Activated T-helper 1 cell treated with anti-CD3 and anti-CD28 coated beads, Interleukin-12 subunit alpha, Interleukin-12 subunit beta, Interleukin-2, Interleukin-4 antibody, amounts not matched to agents 30 ng/mL and 10 ng/mL and 1 ng/mL, durations not matched to agents 14 hours and 24 hours and 36 hours (primary cell): ENCODE measurements around the gene HOXC13. TPM values are rescaled to one million over a fixed set of nuclear protein-coding genes. Genes with fewer than 3 reads are reported as not detected.

ENCODE experiments used
- DNase-seq: peaks from one replicate; pipeline ENCODE4 v3.0.0; 2021; ENCODE audit warnings: low spot score
- H3K27ac Mint-ChIP-seq: one replicate; pipeline ENCODE4 v1.8.0; 2021; ENCODE audit warnings: mild to moderate bottlenecking, mixed read lengths
- H3K27me3 Mint-ChIP-seq: one replicate; pipeline ENCODE4 v1.8.0; 2022; ENCODE audit warnings: mild to moderate bottlenecking, moderate library complexity, mixed read lengths; ENCODE audit not compliant: insufficient read depth
- H3K36me3 Mint-ChIP-seq: one replicate; pipeline ENCODE4 v1.8.0; 2021; ENCODE audit warnings: low read depth, mixed read lengths
- H3K4me1 Mint-ChIP-seq: one replicate; pipeline ENCODE4 v1.8.0; 2021; ENCODE audit warnings: low read depth, mixed read lengths
- H3K4me3 Mint-ChIP-seq: one replicate; pipeline ENCODE4 v1.8.0; 2021; ENCODE audit warnings: mild to moderate bottlenecking, moderate library complexity, mixed read lengths
- H3K9me3 Mint-ChIP-seq: one replicate; pipeline ENCODE4 v1.8.0; 2021; ENCODE audit warnings: mixed read lengths
- intact Hi-C: fragments of 100-400 bp; cut with micrococcal nuclease; formaldehyde crosslinking; loops from one replicate; pipeline ENCODE4 v1.15.1; 2024
- total RNA-seq: library from RNA; stranded (reverse); gene quantifications from 2 replicates; pipeline ENCODE4 v1.2.3, GENCODE V29; 2022

HOXC13 gene
- total RNA-seq, 1 donor from 2014 or later, result not detected

DNA sequence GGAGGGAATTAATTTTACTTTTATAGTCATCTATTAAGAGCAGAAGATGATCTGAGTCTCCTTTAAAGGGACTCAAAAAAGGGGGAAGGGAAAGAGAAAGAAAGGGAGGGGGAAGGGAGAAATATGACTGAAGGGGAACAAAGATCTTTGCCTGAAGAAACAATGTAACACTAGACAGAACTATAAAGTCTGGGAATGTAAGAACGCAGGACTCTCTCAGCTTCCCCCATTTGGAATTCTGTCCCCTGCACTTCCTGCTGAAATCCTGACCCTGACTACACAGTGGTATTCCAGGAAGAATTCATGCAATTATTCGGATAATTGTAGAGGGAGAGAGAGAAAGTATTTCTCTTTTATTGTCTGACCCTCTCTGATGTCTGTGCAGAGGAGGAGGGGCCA, 25.7 kb downstream of the HOXC13 start:
- no peak overlapping the region for H3K4me3 Mint-ChIP-seq
- no peak for DNase-seq
- peaks cover 6% of the 10 kb centered on the region for H3K4me1 Mint-ChIP-seq
- no peaks in the 10 kb centered on the region for H3K36me3 Mint-ChIP-seq
- H3K27ac Mint-ChIP-seq, result no peak overlapping the region
- intact Hi-C loops, result no loop called here
- no peaks in the 10 kb centered on the region for H3K9me3 Mint-ChIP-seq
- H3K27me3 Mint-ChIP-seq, result peaks cover 90% of the 10 kb centered on the region

DNA sequence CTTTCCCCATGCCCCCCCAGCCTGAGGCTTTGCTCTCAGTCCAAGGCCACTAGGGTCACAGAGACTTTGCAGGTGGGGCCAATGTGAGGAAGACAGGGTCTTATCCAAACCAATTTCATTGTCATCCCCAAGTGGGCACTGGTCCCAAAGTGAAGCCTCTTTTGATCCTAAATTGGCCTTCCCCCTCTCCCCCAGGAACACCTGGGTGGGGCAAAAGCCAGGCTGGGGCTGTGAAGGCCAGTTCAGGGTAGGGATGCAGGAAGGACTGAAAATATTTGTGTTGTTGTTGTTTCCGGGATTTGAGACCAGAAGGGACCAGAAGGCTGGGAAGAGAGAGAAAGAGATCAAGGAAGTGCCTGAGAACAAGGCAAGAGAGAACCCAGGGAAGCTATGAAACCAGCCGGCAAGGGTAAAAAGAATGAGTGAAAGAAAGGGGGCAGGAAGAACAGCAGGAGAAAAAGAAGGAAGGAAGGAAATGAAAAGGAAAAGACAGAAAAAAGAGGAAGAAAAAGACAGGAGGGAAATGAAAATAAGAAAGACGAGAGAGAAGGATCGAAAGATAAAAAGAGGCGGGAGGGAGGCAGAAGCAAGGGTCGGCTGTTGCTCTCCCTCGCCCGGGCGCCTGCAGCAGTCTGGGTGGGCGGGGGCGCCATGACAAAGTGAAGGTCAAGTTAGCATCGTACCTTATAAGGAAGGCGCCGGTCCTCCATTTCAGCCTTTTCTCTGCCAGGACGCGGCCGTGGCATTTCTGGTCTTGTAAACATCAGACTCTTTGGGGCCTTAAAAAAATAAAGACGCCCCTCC, 26.9 kb downstream of the HOXC13 start:
- H3K4me3 Mint-ChIP-seq, result no peak overlapping the region
- H3K27ac Mint-ChIP-seq, result peak overlapping the region; percentile 30
- no peaks in the 10 kb centered on the region for H3K9me3 Mint-ChIP-seq
- peaks cover 6% of the 10 kb centered on the region for H3K4me1 Mint-ChIP-seq
- H3K36me3 Mint-ChIP-seq, result no peaks in the 10 kb centered on the region
- no peak for DNase-seq
- peaks cover 90% of the 10 kb centered on the region for H3K27me3 Mint-ChIP-seq
- intact Hi-C loops, result loop anchor here (2.0 kb wide), 1 partner anchor 15 kb away; no protein-coding TSS in a partner anchor

DNA sequence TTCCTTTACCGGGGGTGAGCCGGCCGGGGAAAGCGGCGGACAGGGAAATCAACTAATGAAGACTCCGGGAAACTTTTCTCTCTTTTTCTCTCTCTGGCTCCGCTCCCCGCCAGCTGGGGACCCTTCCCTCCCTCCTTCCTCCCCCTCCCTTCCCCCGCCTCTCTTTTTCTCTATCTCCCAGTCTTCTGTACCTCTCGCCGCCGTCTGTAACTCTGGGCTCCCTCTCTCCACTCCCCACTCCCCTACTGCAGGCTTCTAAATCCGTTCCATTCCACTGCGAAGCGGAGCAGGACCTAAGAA, 27.4 kb downstream of the HOXC13 start:
- Mint-ChIP-seq H3K4me1 (peaks cover 6% of the 10 kb centered on the region), H3K27ac (no peak overlapping the region), H3K27me3 (peaks cover 93% of the 10 kb centered on the region), H3K4me3 (no peak overlapping the region), H3K9me3 (no peaks in the 10 kb centered on the region), H3K36me3 (no peaks in the 10 kb centered on the region)
- no peak for DNase-seq
- intact Hi-C loops, result loop anchor here (2.0 kb wide), 1 partner anchor 15 kb away; no protein-coding TSS in a partner anchor

DNA sequence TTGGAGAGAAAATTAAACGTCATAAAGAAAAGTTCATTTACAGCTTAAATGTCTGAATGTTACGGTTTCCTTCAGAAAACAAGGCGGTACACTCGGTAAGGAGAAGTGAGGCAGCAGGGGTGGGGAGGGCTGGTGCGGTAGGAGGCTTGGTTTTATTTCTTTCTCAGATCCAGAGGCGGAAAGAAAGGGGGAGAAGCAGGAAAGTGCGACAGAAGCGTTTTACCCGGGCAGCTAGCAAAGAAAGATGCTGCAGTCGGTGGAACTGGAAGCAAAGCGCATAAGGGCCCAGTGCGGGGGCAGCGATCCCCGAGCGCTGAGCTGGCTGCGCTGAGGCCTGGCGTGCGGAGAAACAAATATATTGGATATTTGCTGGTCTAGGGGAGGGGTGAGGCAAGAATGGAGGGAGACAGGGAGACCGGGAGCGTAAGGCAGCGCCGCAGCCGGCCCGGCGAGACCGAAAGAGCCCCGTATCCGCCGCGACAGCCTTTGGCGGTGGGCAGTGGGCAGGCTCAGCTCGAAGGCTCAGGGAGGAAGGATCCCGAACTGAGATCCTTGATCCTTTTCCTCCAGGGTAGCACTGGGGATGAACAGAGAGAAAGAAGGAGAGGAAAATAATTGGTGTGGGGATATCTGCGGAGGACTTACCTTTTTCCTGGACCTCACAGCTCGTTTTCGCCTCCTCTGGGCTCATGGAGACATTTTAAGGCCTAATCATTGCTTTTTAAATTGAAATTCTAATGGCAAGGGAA, 27.9 kb downstream of the HOXC13 start:
- no peak overlapping the region for H3K4me3 Mint-ChIP-seq
- no peak for DNase-seq
- no peaks in the 10 kb centered on the region for H3K9me3 Mint-ChIP-seq
- H3K27ac Mint-ChIP-seq, result no peak overlapping the region
- no peaks in the 10 kb centered on the region for H3K36me3 Mint-ChIP-seq
- intact Hi-C loops, result loop anchor here (2.0 kb wide), 1 partner anchor 14 kb away; no protein-coding TSS in a partner anchor
- peaks cover 6% of the 10 kb centered on the region for H3K4me1 Mint-ChIP-seq
- H3K27me3 Mint-ChIP-seq, result peaks cover 97% of the 10 kb centered on the region

DNA sequence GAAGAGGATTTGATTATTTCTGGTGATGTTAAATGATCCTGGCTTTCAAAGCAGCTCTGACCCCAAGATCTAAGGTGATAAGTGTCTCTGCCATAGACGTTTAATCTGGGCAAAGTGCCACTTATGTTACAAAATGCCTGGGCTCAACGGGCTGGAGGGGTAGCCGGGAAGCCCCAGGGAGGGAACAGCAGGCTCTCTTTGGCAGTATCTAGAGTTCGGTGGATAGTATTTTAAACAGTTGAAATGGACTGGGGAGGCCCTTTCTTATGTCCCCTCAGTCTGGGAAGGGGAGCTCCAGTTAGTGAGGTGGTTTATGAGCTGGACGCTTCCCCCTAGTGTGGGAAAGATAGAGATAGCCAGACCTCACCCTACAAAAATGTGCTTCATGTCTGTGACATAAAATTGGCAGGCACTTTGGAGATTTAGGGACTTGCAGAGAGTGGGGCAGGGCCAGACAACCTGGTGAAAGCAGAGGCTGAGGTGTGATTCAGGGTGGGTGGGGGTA, 28.8 kb downstream of the HOXC13 start:
- peaks cover 6% of the 10 kb centered on the region for H3K4me1 Mint-ChIP-seq
- H3K4me3 Mint-ChIP-seq, result no peak overlapping the region
- H3K9me3 Mint-ChIP-seq, result no peaks in the 10 kb centered on the region
- peaks cover 99% of the 10 kb centered on the region for H3K27me3 Mint-ChIP-seq
- no peak for DNase-seq
- no peaks in the 10 kb centered on the region for H3K36me3 Mint-ChIP-seq
- H3K27ac Mint-ChIP-seq, result no peak overlapping the region
- intact Hi-C loops, result loop anchor here (2.0 kb wide), 1 partner anchor 13 kb away; no protein-coding TSS in a partner anchor

DNA sequence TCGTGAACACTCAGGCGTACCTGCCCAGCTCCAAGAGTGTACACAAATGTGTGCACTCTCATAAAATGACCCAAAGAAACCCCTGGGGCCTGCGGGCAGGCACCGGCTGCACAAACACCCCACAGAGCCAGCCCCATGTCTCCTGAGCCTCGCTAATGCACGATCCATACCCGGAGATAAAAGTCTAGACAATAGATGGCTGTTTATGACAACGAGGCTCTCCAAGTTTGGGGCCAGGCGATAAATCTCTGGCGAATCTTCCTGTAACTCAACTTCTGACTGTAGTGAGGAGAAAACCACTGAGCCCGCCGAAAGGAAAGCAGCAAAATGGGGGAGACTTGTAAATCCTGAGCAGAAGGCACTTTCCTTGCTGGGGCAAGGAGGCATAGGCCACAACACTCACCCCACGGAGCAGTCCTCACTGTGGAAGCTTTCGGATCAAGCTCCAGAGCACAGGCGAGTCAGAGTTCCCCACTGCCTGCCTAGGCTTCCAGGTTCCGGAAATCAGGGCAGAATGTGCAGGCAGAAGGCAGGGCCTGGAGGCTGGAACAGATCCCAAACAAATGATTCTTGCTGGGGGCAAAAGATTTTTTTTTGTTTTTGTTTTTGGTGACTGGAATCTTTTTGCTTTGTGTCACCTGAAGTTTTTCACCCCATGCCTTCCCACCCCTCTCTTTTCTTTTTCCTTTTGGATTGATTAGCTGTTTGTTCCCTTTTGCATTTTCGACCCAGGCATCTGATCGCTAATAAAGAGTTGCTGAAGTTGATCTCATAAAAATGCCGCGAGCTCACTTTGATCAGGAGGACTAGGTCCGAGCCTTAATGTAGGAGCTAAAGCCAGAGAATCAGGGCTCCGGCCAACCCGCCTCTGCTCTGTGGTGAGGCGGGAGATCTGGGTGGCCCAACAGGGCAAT, 29.8 kb downstream of the HOXC13 start:
- H3K4me3 Mint-ChIP-seq, result no peak overlapping the region
- peaks cover 13% of the 10 kb centered on the region for H3K4me1 Mint-ChIP-seq
- H3K36me3 Mint-ChIP-seq, result peaks cover 3% of the 10 kb centered on the region
- no peak for DNase-seq
- intact Hi-C loops, result no loop called here
- no peaks in the 10 kb centered on the region for H3K9me3 Mint-ChIP-seq
- H3K27ac Mint-ChIP-seq, result no peak overlapping the region
- H3K27me3 Mint-ChIP-seq, result peaks cover 99% of the 10 kb centered on the region

DNA sequence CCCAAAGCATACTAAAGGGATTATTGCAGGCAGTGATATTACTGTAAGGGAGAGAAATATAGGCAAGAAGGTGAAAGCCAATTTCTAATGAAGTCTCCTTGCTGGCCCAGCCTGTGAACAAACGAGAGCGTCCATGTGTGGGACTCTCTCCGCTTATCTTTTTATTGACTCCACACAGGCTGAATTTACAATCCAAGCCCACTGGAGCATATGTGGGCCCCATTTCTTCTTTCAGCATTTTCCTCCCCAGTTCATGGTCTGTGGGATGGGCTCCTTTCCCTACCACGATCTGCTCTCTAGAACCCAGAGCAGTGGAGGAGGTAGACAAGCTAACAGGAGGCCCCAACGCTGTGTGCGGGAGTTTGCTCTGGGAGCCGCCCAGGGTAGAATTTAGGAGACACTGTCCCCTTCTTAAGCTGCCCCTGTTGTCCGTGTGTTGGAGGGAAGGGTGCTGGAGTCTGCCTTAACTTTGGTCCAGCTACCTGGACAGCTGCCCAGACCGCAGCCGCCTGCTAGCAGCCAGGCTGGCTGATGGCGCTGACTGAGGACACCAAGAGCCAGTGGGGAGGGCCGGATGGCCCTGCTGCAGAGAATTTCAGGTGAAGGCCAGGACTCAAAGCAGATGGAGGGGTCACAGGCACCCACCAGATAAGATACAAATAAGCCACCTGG, 31.1 kb downstream of the HOXC13 start:
- H3K36me3 Mint-ChIP-seq, result peaks cover 3% of the 10 kb centered on the region
- H3K27ac Mint-ChIP-seq, result no peak overlapping the region
- intact Hi-C loops, result no loop called here
- H3K27me3 Mint-ChIP-seq, result peaks cover 93% of the 10 kb centered on the region
- H3K4me1 Mint-ChIP-seq, result peaks cover 13% of the 10 kb centered on the region
- H3K9me3 Mint-ChIP-seq, result no peaks in the 10 kb centered on the region
- DNase-seq, result no peak
- H3K4me3 Mint-ChIP-seq, result no peak overlapping the region

DNA sequence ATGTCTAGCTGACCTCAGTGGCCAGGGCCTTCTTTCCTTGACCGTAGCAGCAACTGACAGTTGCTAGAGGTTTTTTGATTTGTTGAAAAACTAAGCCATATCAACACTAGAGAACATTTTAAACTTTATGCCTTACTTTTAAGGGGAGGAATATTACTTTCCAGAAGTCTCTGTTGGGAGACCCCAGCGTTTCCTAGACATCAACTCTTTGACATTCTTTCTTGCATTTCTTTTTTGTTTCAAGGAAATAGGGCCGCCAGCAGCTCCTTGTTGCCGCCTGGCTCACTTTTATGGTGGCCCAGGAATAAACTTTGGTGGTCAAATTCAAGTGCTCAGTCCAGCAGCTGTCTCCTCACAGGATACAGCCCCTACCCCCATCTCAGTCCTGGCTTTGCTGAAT, 31.8 kb downstream of the HOXC13 start:
- Mint-ChIP-seq H3K36me3 (peaks cover 3% of the 10 kb centered on the region), H3K4me1 (peaks cover 12% of the 10 kb centered on the region), H3K9me3 (no peaks in the 10 kb centered on the region), H3K27ac (no peak overlapping the region), H3K4me3 (no peak overlapping the region), H3K27me3 (peaks cover 90% of the 10 kb centered on the region)
- no peak for DNase-seq
- intact Hi-C loops, result no loop called here

DNA sequence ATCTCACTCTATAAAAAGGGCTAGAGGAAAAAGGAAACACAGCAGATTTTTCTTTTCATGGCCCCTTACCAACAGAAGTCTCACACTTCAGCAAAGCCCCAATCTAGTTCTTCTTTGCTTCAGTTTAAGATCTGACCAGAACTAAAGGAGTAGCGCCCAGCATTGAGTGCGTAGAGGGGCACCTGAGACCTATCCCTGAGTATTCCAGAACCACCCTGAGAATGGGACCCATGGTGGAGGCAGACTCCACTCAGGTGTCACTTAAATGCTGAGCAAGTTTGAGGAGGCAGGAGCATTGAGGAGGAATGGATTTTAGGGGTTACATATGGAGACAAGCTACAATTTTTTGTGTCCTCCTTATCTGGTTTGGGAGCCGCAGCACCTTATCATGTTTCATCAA, 32.5 kb downstream of the HOXC13 start:
- DNase-seq, result no peak
- Mint-ChIP-seq H3K27me3 (peaks cover 90% of the 10 kb centered on the region), H3K27ac (no peak overlapping the region), H3K4me3 (no peak overlapping the region), H3K9me3 (no peaks in the 10 kb centered on the region), H3K36me3 (peaks cover 5% of the 10 kb centered on the region), H3K4me1 (peaks cover 15% of the 10 kb centered on the region)
- intact Hi-C loops, result no loop called here

DNA sequence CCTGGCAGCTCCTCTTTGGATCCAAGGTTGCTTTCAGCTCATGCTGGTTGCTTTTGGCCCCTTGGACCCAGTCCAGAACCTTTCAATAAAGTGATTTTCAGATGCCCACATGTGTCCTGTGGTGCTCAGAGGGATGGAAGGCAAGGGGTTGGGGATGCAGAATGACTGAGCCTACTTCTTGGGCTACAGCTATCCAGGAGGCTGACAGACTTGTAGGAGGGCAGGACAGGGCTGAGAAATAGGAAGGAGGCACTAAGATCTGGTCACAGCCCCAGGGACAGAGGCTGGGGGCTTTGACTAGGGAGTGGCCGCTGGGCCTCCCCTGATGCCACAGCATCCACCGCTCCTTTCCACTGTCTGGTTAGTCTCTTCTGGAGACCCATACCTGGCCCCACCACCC, 33.1 kb downstream of the HOXC13 start:
- H3K4me3 Mint-ChIP-seq, result no peak overlapping the region
- H3K36me3 Mint-ChIP-seq, result peaks cover 5% of the 10 kb centered on the region
- H3K27me3 Mint-ChIP-seq, result peaks cover 90% of the 10 kb centered on the region
- no peaks in the 10 kb centered on the region for H3K9me3 Mint-ChIP-seq
- intact Hi-C loops, result loop anchor here (2.0 kb wide), 1 partner anchor 15 kb away; no protein-coding TSS in a partner anchor
- H3K4me1 Mint-ChIP-seq, result peaks cover 15% of the 10 kb centered on the region
- H3K27ac Mint-ChIP-seq, result no peak overlapping the region
- no peak for DNase-seq

DNA sequence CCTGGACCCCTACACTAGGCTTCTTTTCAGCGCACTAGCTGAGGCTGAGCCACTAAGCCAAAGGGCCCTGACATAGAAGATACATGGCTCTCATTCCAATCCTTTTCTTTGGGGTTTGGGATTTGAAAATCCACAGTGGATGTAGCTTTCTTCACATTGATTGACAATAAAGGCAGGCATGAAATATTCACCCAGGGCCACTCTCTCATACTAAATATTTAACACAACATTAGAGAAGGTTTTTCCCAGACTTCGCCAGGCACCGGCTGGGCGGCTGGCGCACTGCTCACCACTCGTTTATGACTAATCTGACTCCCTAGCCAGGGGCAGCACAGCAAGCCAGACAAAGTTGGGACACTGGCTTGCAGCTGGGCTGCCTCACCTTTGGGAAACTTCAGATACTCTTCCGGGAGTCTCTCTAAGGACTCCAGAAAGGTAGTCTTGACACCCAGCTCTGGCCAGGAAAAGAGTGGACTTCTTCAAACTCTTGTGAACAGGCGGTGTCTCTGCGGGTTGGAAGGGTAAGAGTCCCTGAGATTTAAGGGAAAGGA, 33.6 kb downstream of the HOXC13 start:
- intact Hi-C loops, result loop anchor here (2.0 kb wide), 1 partner anchor 15 kb away; no protein-coding TSS in a partner anchor
- Mint-ChIP-seq H3K4me1 (peaks cover 15% of the 10 kb centered on the region), H3K27me3 (peaks cover 90% of the 10 kb centered on the region), H3K27ac (peak overlapping the region; percentile 29), H3K36me3 (peaks cover 5% of the 10 kb centered on the region), H3K4me3 (no peak overlapping the region), H3K9me3 (no peaks in the 10 kb centered on the region)
- no peak for DNase-seq
